SU-DHL-6 (cell line): ENCODE results near the gene BAK1.
A peak's percentile ranks its signal among the peaks of the same experiment; 100 is the strongest.

Experiments used
- H2AFZ ChIP-seq: fragments of 200-600 bp; sonication (generic); 2 replicates; pipeline ENCODE4 v1.6.1; 2014; ENCODE audit warnings: low read depth, mild to moderate bottlenecking, moderate library complexity, mixed read lengths, antibody characterized with exemption, low read length; ENCODE audit not compliant: severe bottlenecking
- H3F3A ChIP-seq: fragments of 200-600 bp; shearing (Covaris generic); 2 replicates; pipeline ENCODE4 v1.6.0; 2016; ENCODE audit warnings: antibody characterized with exemption, mild to moderate bottlenecking; ENCODE audit not compliant: insufficient read depth
- H3K27ac ChIP-seq: fragments of 200-600 bp; sonication (generic); 2 replicates; pipeline ENCODE4 v1.5.1; 2016; ENCODE audit warnings: low read depth, mild to moderate bottlenecking, low read length, moderate library complexity, mixed read lengths
- H3K27me3 ChIP-seq: fragments of 200-600 bp; sonication (generic), shearing (Covaris generic); 2 replicates; pipeline ENCODE4 v1.6.0; 2014; ENCODE audit warnings: mild to moderate bottlenecking, low read length
- H3K36me3 ChIP-seq: fragments of 200-600 bp; sonication (generic); 2 replicates; pipeline ENCODE4 v1.6.1; 2014; ENCODE audit warnings: mild to moderate bottlenecking, low read length, mixed read lengths
- H3K4me2 ChIP-seq: fragments of 300-600, 200-600 bp; shearing (Covaris generic), sonication (generic); 2 replicates; pipeline ENCODE4 v1.6.0; 2014; ENCODE audit warnings: low read length, low read depth, mild to moderate bottlenecking; ENCODE audit not compliant: poor library complexity, severe bottlenecking
- H3K4me3 ChIP-seq: fragments of 200-600 bp; sonication (generic); 2 replicates; pipeline ENCODE4 v1.5.1; 2014; ENCODE audit warnings: antibody characterized with exemption, low read length, mild to moderate bottlenecking, mixed read lengths; ENCODE audit not compliant: insufficient read depth, poor library complexity, severe bottlenecking
- H3K79me2 ChIP-seq: fragments of 200-600 bp; sonication (generic); 2 replicates; pipeline ENCODE4 v1.6.1; 2014; ENCODE audit warnings: mild to moderate bottlenecking, low read length, moderate library complexity; ENCODE audit not compliant: insufficient read depth
- H3K9ac ChIP-seq: fragments of 200-600 bp; sonication (generic); 2 replicates; pipeline ENCODE4 v1.7.0; 2014; ENCODE audit warnings: mild to moderate bottlenecking, low read length
- H3K9me2 ChIP-seq: fragments of 200-600 bp; sonication (generic); replicated peaks from 2 replicates; pipeline ENCODE4 v1.6.1; 2014; ENCODE audit warnings: low read length; ENCODE audit not compliant: insufficient read depth
- H3K9me3 ChIP-seq: fragments of 200-600 bp; sonication (generic); 2 replicates; pipeline ENCODE4 v1.6.1; 2014; ENCODE audit warnings: low read length, mixed read lengths; ENCODE audit not compliant: insufficient read depth
- H4K20me1 ChIP-seq: fragments of 200-600 bp; sonication (generic); 2 replicates; pipeline ENCODE4 v1.6.1; 2014; ENCODE audit warnings: low read depth, mild to moderate bottlenecking, antibody characterized with exemption, low read length, moderate library complexity, mixed read lengths
- EZH2phosphoT487 ChIP-seq: fragments of 200-600 bp; sonication (generic), shearing (Covaris generic); conservative IDR thresholded peaks from 2 replicates; pipeline ENCODE4 v1.6.1; 2018; ENCODE audit warnings: mild to moderate bottlenecking, antibody characterized with exemption, low read length, moderate library complexity, mixed read lengths
- TF ChIP-seq, protein P1 (sequence below): fragments of 200-600 bp; sonication (generic); IDR thresholded peaks from one replicate; pipeline ENCODE4 v1.5.1; 2017; ENCODE audit warnings: antibody characterized with exemption, mild to moderate bottlenecking, low read length, moderate library complexity; ENCODE audit not compliant: insufficient read depth, poor library complexity, severe bottlenecking

The BAK1 gene

DNA sequence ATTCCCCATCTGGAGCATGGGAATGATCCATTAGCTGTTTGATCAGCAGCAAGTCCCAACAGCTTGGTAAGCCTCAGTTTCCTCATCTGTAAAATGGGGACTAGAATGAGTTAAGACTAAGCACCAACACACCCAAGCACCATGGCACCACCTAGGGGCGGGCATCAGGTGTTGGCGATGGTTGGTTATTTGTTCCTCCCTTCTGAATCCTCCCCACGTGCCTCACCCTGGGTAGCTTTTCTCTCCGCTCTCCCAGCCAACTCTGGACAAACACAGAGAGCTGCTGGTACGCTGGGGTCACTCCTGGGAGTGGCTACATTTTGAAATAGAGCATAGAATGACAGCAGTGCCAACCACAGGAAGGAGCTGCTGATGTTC is 27.7 kb upstream of the BAK1 start:
- Histone ChIP-seq H2AFZ (peak overlapping the region; percentile 30), H3F3A (no peaks in the 10 kb centered on the region), H4K20me1 (no peaks in the 10 kb centered on the region), H3K9me3 (no peaks in the 10 kb centered on the region), H3K27ac (no peak overlapping the region), H3K79me2 (no peaks in the 10 kb centered on the region), H3K9me2 (no peaks in the 10 kb centered on the region), H3K4me2 (peak overlapping the region; percentile 7), H3K9ac (0 out of 2 replicates have a peak overlapping the region, but pooled peaks have one; percentile 9), H3K4me3 (no peak overlapping the region), H3K36me3 (no peaks in the 10 kb centered on the region), H3K27me3 (no peaks in the 10 kb centered on the region)
- TF ChIP-seq EZH2phosphoT487: no peak
- TF ChIP-seq, protein P1, sequence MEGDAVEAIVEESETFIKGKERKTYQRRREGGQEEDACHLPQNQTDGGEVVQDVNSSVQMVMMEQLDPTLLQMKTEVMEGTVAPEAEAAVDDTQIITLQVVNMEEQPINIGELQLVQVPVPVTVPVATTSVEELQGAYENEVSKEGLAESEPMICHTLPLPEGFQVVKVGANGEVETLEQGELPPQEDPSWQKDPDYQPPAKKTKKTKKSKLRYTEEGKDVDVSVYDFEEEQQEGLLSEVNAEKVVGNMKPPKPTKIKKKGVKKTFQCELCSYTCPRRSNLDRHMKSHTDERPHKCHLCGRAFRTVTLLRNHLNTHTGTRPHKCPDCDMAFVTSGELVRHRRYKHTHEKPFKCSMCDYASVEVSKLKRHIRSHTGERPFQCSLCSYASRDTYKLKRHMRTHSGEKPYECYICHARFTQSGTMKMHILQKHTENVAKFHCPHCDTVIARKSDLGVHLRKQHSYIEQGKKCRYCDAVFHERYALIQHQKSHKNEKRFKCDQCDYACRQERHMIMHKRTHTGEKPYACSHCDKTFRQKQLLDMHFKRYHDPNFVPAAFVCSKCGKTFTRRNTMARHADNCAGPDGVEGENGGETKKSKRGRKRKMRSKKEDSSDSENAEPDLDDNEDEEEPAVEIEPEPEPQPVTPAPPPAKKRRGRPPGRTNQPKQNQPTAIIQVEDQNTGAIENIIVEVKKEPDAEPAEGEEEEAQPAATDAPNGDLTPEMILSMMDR: peak; percentile 96

DNA sequence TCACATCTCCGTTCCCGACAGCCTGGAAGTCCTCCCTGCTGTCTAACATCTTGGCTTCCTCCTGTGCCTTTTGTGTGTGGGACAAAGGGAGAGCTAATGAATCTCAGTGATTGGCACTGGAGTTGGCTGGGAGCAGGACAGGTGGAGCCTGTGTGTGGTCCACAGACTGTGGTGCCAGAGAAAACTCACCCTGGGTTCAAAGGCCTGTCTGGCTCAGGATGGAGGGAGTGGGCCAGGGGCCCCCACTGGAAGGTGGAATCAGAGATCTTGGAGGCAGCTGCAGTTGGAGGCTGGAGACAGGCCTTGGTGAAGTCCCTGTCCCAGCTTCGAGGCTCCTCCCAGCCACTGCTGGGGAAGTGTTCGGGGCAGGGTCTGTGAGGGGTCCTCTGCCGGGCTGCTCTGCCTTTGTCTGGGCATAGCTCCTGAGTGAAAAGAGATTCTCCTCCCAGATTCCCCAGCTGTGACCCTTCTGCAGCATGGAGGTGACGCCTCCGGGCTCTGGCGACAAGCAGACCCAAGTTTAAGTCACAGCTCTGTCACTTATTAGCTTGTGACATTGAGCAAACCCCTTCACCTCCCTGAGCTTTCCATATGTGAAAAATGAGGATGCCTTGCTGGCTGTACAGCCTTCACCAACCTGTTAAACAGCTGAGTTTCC is 27.2 kb upstream of the BAK1 start:
- H3F3A ChIP-seq: no peaks in the 10 kb centered on the region
- no peaks in the 10 kb centered on the region for H3K79me2 ChIP-seq
- H2AFZ ChIP-seq: no peak overlapping the region
- H3K27me3 ChIP-seq: no peaks in the 10 kb centered on the region
- no peaks in the 10 kb centered on the region for H3K9me3 ChIP-seq
- no peak overlapping the region for H3K4me3 ChIP-seq
- H3K9ac ChIP-seq: no peak overlapping the region
- H4K20me1 ChIP-seq: no peaks in the 10 kb centered on the region
- H3K27ac ChIP-seq: no peak overlapping the region
- no peaks in the 10 kb centered on the region for H3K36me3 ChIP-seq
- TF ChIP-seq EZH2phosphoT487: no peak
- TF ChIP-seq, protein P1: no peak
- no peaks in the 10 kb centered on the region for H3K9me2 ChIP-seq
- no peak overlapping the region for H3K4me2 ChIP-seq

DNA sequence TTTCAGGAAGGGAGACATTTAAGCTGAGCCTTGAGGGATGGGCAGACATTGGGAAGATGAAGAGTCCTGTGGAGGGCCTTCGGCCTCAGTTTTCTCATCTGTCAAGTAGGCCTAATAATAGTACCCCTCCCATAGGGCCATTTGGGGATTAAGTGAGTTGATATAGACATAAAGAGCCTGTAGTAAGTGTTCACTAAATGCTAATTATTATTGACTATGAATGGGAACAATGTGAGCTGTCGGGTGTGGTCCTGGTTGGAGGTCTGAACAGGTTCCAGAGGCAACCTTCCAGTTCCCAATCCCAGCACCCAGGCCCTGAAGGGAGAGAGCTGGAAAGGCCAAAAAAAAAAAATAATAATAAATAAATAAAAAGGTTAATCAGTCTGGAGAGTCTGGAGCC is 26.6 kb upstream of the BAK1 start:
- Histone ChIP-seq H3K4me2 (no peak overlapping the region), H3K4me3 (no peak overlapping the region), H3K9ac (no peak overlapping the region), H3F3A (no peaks in the 10 kb centered on the region), H4K20me1 (no peaks in the 10 kb centered on the region), H3K27ac (no peak overlapping the region), H2AFZ (no peak overlapping the region), H3K27me3 (no peaks in the 10 kb centered on the region), H3K36me3 (no peaks in the 10 kb centered on the region), H3K9me3 (no peaks in the 10 kb centered on the region), H3K79me2 (no peaks in the 10 kb centered on the region), H3K9me2 (no peaks in the 10 kb centered on the region)
- TF ChIP-seq, protein P1: no peak
- TF ChIP-seq EZH2phosphoT487: no peak
